GM12864 (cell line): ENCODE data around the gene COL6A3.

ENCODE experiments used
- DNase-seq: peaks from one replicate; pipeline ENCODE4 v3.0.0-alpha.2; 2011; ENCODE audit warnings: low read depth
- H3K4me3 ChIP-seq: 2 replicates; pipeline ENCODE4 v1.5.1; 2011; ENCODE audit warnings: mild to moderate bottlenecking, low read depth, low read length, control low read depth
- TF ChIP-seq, protein P1 (sequence below): IDR thresholded peaks from 2 replicates; pipeline ENCODE4 v1.5.1; 2011; ENCODE audit warnings: low read depth, mild to moderate bottlenecking, moderate library complexity, low read length, control low read depth, inconsistent platforms; ENCODE audit errors: missing control alignments

Gene COL6A3

DNA sequence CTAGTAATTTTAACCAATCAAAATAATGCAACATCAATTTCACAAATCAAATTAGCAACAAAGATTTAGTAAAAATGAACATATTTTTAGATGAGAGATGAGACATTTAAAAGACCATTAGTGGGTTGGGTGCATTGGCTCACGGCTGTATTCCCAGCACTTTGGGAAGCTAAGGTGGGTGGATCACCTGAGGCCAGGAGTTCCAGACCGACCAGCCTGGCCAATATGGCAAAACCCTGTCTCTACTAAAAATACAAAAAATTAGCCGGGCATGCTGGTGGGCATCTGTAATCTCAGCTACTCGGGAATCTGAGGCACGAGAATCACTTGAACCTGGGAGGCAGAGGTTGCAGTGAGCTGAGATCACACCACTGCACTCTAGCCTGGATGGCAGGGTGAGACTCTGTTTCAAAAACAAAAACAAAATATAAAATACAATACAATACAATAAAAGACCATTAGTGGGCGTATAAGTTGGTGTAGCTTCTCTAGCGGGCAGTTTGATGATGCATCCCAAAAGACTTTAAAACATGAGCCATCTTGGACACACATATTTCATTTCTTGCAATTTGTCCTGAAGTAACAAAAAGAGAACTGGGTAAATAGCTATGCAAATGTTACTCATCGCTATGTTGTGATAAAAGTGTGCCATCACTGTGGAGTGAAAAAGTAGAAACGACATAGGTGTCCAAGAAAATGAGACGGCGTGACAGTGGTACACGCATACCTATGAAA is 101.8 kb downstream of the COL6A3 start:
- DNase-seq, result no peak
- TF ChIP-seq, protein P1, sequence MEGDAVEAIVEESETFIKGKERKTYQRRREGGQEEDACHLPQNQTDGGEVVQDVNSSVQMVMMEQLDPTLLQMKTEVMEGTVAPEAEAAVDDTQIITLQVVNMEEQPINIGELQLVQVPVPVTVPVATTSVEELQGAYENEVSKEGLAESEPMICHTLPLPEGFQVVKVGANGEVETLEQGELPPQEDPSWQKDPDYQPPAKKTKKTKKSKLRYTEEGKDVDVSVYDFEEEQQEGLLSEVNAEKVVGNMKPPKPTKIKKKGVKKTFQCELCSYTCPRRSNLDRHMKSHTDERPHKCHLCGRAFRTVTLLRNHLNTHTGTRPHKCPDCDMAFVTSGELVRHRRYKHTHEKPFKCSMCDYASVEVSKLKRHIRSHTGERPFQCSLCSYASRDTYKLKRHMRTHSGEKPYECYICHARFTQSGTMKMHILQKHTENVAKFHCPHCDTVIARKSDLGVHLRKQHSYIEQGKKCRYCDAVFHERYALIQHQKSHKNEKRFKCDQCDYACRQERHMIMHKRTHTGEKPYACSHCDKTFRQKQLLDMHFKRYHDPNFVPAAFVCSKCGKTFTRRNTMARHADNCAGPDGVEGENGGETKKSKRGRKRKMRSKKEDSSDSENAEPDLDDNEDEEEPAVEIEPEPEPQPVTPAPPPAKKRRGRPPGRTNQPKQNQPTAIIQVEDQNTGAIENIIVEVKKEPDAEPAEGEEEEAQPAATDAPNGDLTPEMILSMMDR, result no peak
- no peak overlapping the region for H3K4me3 ChIP-seq

- no peak for DNase-seq
- TF ChIP-seq, protein P1, result no peak
- H3K4me3 ChIP-seq, result no peak overlapping the region
These were observed 103.3 kb downstream of the COL6A3 start for GRCh38 chr2:237310515-237311114.

- DNase-seq, result no peak
- TF ChIP-seq, protein P1, result no peak
- no peak overlapping the region for H3K4me3 ChIP-seq
These were observed 104.5 kb downstream of the COL6A3 start for GRCh38 chr2:237309416-237309815.

GRCh38 chr2:237309011-237309410 is 105.0 kb downstream of the COL6A3 start:
- TF ChIP-seq, protein P1, result no peak
- DNase-seq, result no peak
- no peak overlapping the region for H3K4me3 ChIP-seq

DNA sequence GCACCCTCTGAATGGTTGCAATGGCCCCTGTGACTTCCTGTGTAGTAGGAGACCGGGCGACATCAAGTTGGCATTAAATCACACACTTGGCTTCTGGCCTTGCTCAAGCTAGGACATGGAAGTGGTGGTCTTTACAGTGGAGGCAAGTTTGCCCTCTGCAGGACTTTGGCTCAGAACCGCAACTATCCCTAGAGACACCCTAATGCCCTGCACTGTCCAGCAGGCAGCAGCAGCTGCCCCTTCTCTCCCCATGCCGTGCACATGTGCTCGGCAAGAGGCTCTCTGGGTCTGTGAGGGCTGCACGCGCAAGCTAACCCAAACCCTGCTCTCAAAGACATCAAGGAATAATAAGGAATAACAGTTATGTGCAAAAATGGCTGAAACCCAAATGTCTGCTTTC is 106.5 kb downstream of the COL6A3 start:
- TF ChIP-seq, protein P1, result no peak
- no peak overlapping the region for H3K4me3 ChIP-seq
- no peak for DNase-seq

DNA sequence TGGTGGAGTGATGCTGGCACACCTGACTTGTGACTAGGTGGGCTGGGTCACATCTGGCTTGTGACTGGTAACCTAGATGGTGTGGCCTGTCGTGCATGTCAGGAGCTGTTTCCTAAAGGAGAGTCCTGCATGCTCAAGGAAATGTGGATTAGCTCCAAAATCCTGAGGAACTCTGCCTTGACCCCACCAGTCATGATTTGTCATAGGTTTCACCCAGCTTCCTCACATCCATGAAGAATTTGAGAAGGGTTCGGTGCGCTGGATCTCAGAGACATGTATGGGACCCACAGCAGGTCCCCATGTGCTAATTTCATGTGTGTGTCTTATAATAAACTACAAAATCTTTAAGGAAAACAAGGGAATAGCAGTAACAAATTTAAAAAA is 107.2 kb downstream of the COL6A3 start:
- no peak for DNase-seq
- no peak overlapping the region for H3K4me3 ChIP-seq
- TF ChIP-seq, protein P1, result no peak
